T-helper 2 cell (primary cell): ENCODE data around the gene C1QA.
"Not testable (repeated sequence)": the region's sequence is repeated elsewhere in the genome, so short reads cannot be mapped to it uniquely, and the experiment has no call there.

Experiments
- DNase-seq, 5 experiments: peaks; one replicate each; pipeline versions ENCODE4 v3.0.0 to v3.0.0-alpha.2; 2012 to 2022

C1QA gene

DNA sequence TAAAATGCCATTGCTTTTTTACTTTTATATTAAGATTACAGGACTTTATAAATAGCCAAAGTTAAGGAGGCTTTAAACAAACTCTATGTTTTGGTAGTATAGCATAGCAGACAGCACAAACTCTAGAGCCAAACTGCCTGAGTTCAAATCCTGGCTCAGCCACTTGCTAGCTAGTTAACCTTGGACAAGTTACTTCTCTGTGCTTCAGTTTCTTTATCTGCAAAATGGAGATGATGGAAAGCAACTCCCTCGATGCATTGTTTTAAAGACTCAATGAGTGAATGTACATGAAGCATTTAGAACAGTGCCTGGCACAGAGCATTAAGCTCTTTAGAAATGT is 38.0 kb downstream of the C1QA start:
- no peak for DNase-seq

- not testable (repeated sequence) for DNase-seq
These were observed 39.7 kb downstream of the C1QA start for GRCh38 chr1:22676151-22676550.

GRCh38 chr1:22676916-22677583 is 40.6 kb downstream of the C1QA start:
- no peak for DNase-seq

GRCh38 chr1:22677931-22678896 is 41.8 kb downstream of the C1QA start:
- no peak for DNase-seq

GRCh38 chr1:22680726-22681125 is 44.3 kb downstream of the C1QA start:
- DNase-seq, result no peak

DNA sequence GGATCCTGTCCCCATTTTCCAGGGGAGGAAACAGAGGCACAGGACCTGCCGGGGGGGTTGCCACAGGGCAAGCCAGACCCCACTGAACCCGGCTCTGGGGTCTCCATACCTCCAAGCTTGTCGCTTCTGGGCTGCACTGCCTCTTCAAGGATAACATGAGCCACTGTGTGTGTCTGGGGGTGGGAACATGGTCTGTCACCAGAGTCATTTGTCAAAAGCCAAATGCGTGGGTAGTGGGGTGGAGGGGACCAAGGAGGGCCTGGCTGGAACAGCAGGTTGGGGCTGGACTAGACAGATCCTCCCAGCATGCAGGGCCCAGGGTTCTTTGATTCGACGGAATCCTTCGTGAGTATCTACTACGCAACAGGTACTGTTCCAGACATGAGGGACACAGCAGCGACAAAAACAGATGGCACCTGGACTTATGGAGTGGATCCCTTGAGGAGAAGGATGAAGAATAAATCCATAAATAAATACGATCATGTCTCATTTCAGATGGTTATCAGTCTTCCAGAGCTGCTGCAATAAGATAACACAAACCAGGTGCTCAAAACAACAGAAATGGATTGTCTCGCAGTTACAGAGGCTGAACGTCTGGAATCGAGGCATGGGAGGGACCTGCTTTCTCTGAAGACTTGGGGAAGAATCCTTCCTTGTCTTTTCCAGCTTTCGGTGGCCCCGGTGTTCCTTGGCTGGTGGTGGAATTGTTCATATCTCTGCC is 45.3 kb downstream of the C1QA start:
- DNase-seq, result no peak

DNA sequence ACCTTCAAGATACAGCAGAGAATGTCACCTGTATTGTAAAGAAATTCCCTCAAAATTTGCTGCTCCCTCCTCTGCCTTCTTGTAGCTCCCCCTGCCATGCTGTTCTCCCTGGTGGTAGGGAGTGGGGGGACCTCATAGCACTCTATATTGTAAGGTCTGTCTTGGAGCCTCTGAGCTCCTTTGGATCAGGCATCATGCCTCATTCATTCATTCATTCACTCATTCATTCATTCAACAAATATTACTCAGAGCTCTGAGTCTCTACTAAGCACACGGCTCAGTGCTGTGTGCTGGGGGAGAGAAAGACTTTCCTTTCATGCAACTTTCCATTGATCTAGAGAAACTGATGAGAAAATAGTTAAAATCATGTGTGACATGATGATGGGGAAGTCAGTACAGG is 47.1 kb downstream of the C1QA start:
- DNase-seq, result no peak

GRCh38 chr1:22685591-22686059 is 49.2 kb downstream of the C1QA start:
- no peak for DNase-seq

GRCh38 chr1:22687191-22687590 is 50.8 kb downstream of the C1QA start:
- no peak for DNase-seq

GRCh38 chr1:22688466-22688865 is 52.0 kb downstream of the C1QA start:
- DNase-seq, result no peak
